K562 (cell line): ENCODE measurements around the gene TMEM170A. TPM values are rescaled to one million over a fixed set of nuclear protein-coding genes. Genes with fewer than 3 reads are reported as not detected.

Experiments
- ATAC-seq: fragments of 200-7000 bp; cut with Tn5 transposase; 3 replicates; pipeline ENCODE4 v1.9.1; 2020; ENCODE audit warnings: moderate library complexity
- BruUV-seq: library from RNA; stranded (reverse); fragments of 400-500 nt; replicated peaks from 2 replicates; lab custom pipeline; 2021; lab: Mats Ljungman, UMichigan
- CTCF ChIA-PET: fragments of 300-600 bp; formaldehyde crosslinking; extraction: SDS; loops from one replicate; lab custom pipeline; 2021; ENCODE audit warnings: low intra/inter-chr PET ratio; lab: Yijun Ruan, JAX
- POLR2A ChIA-PET: fragments of 300-600, 350-650 bp; sonication (Branson Sonifier 250); formaldehyde crosslinking; extraction: SDS; loops from one replicate; lab custom pipeline; 2021; ENCODE audit warnings: antibody characterized with exemption, inconsistent platforms; lab: Yijun Ruan, JAX
- DNase-seq, 4 experiments: peaks; one replicate each; pipeline versions ENCODE4 v3.0.0 to v3.0.0-alpha.2; 2011 to 2018; ENCODE audit warnings: low spot score in 3 of 4, mixed read lengths in 3 of 4; ENCODE audit errors: extremely low read depth in 1 of 4
- FAIRE-seq: peaks from 2 replicates; lab custom pipeline; 2011; peaks lifted over from hg19 to GRCh38; lab: Jason Lieb, UNC
- H2AFZ ChIP-seq: 2 replicates; pipeline ENCODE4 v1.6.0; 2011; ENCODE audit warnings: low read depth, low read length, control low read depth, inconsistent platforms
- H3K27ac ChIP-seq: fragments of 200-600 bp; 3 replicates; pipeline ENCODE4 v1.8.0; 2011; ENCODE audit warnings: low read depth, mild to moderate bottlenecking, control low read depth, inconsistent platforms, low read length, moderate library complexity, mixed read lengths; ENCODE audit errors: extremely low read depth
- H3K27me3 ChIP-seq, 2 experiments: fragments of 300-600 bp in 1 of 2; 2 replicates in 1 of 2; 3 replicates in 1 of 2; pipeline versions ENCODE4 v1.6.0 to v1.8.0; 2011; ENCODE audit warnings: inconsistent platforms in 2 of 2, low read length in 2 of 2, mild to moderate bottlenecking in 1 of 2, mixed read lengths in 1 of 2, moderate library complexity in 1 of 2; ENCODE audit not compliant: control insufficient read depth in 2 of 2, insufficient read depth in 2 of 2
- H3K36me3 ChIP-seq: fragments of 300-600 bp; 3 replicates; pipeline ENCODE4 v1.8.0; 2011; ENCODE audit warnings: mild to moderate bottlenecking, low read length, inconsistent platforms; ENCODE audit not compliant: control insufficient read depth, insufficient read depth
- H3K4me1 ChIP-seq, 2 experiments: fragments of 200-600 bp in 1 of 2; replicated peaks in 1 of 2; 2 replicates in 1 of 2; 3 replicates in 1 of 2; pipeline versions ENCODE4 v1.5.1 to v1.8.0; 2011; ENCODE audit warnings: inconsistent platforms in 2 of 2, low read length in 2 of 2, mild to moderate bottlenecking in 1 of 2, mixed read lengths in 1 of 2, moderate library complexity in 1 of 2; ENCODE audit not compliant: control insufficient read depth in 2 of 2, insufficient read depth in 2 of 2
- H3K4me2 ChIP-seq: 2 replicates; pipeline ENCODE4 v1.6.1; 2011; ENCODE audit warnings: low read length, control low read depth, inconsistent platforms, mixed read lengths; ENCODE audit not compliant: insufficient read depth
- H3K4me3 ChIP-seq: fragments of 200-600 bp; sonication (generic), shearing (Covaris generic); 2 replicates; pipeline ENCODE4 v1.5.1; 2016; ENCODE audit warnings: control low read depth, inconsistent platforms
- H3K79me2 ChIP-seq: fragments of 200-600 bp; 3 replicates; pipeline ENCODE4 v1.8.0; 2011; ENCODE audit warnings: low read length, inconsistent platforms; ENCODE audit not compliant: control insufficient read depth, insufficient read depth
- H3K9ac ChIP-seq, 2 experiments: 2 replicates each; pipeline versions ENCODE4 v1.6.0 to v1.6.1; 2011; ENCODE audit warnings: low read depth in 2 of 2, low read length in 2 of 2, control low read depth in 1 of 2, inconsistent platforms in 1 of 2, mild to moderate bottlenecking in 1 of 2, mixed read lengths in 1 of 2; ENCODE audit not compliant: insufficient read depth in 1 of 2
- H3K9me1 ChIP-seq: one replicate; pipeline ENCODE4 v1.6.0; 2011; ENCODE audit warnings: inconsistent platforms, mild to moderate bottlenecking, low read length, moderate library complexity; ENCODE audit not compliant: control insufficient read depth, insufficient read depth
- H3K9me3 ChIP-seq: replicated peaks from 2 replicates; pipeline ENCODE4 v1.5.1; 2011; ENCODE audit warnings: low read depth, low read length, inconsistent platforms; ENCODE audit not compliant: control insufficient read depth, insufficient read depth
- H4K20me1 ChIP-seq: replicated peaks from 2 replicates; pipeline ENCODE4 v1.6.1; 2011; ENCODE audit warnings: low read length, inconsistent platforms, mixed read lengths; ENCODE audit not compliant: control insufficient read depth, insufficient read depth
- MAFG ChIP-seq: fragments of 450-650 bp; conservative IDR thresholded peaks from 2 replicates; pipeline ENCODE4 v1.6.1; 2016; ENCODE audit warnings: missing genetic modification characterization, missing compliant biosample characterization
- STAT6 ChIP-seq: sonication (generic); formaldehyde crosslinking; IDR thresholded peaks from 2 replicates; pipeline ENCODE4 v1.8.1; 2023; ENCODE audit warnings: mild to moderate bottlenecking, missing genetic modification reagents
- THRAP3 ChIP-seq: fragments of 450-650 bp; IDR thresholded peaks from 2 replicates; pipeline ENCODE4 v1.6.1; 2016; ENCODE audit warnings: mild to moderate bottlenecking, inconsistent platforms, borderline replicate concordance
- WGBS: fragments of 100-300 bp; shearing (Covaris generic); methylation state at CpG from one replicate; pipeline ENCODE4 v1.1.6; 2016; ENCODE audit warnings: low coverage, mixed read lengths; ENCODE audit not compliant: insufficient coverage; ENCODE audit errors: missing lambda C conversion rate; 5-methylcytosine and 5-hydroxymethylcytosine counted together
- in situ Hi-C: fragments of 300-500 bp; cut with MboI; formaldehyde crosslinking; loops from 4 replicates; pipeline ENCODE4 v1.15.0; 2018; ENCODE audit warnings: inconsistent platforms, mixed read lengths
- intact Hi-C: fragments of 100-400 bp; cut with micrococcal nuclease; formaldehyde crosslinking; loops from 2 replicates; pipeline ENCODE4 v1.14.2; 2022
- polyA plus RNA-seq, 8 experiments: library from polyadenylated mRNA; depleted of rRNA in 4 of 8; stranded (reverse) in 5 of 8; unstranded in 3 of 8; fragments of >200 nt; fragmentation: Nextera tagmentation in 2 of 8; fragmentation: Illumina TruSeq in 1 of 8; extraction: Ambion mirVana in 2 of 8; extraction: Trizol in 1 of 8; gene quantifications; 2 replicates each; pipeline versions ENCODE4 v1.2.1 to v1.2.3, GENCODE V29; 2011 to 2014; ENCODE audit warnings: inconsistent platforms in 1 of 8, missing spikeins in 1 of 8
- total RNA-seq, 7 experiments: library from RNA; depleted of rRNA in 6 of 7; stranded (reverse); fragments of >200 nt in 6 of 7; fragmentation: Illumina TruSeq in 2 of 7; extraction: Trizol in 2 of 7; gene quantifications; 2 replicates each; pipeline versions ENCODE4 v1.2.1 to v1.2.3, GENCODE V29; 2011 to 2021; ENCODE audit warnings: low replicate concordance in 1 of 7

The TMEM170A gene
- total and polyA plus RNA-seq, 9 of the 15 experiments (the other 6 are each of a cell fraction or from before 2014, with no cell fraction given) = 6.1 to 30.2 (median 15.0) TPM

- no peaks in the 10 kb centered on the region for H3K9me3 ChIP-seq
- FAIRE-seq = no peak
- intact Hi-C loops (no loop called here), in situ Hi-C loops (no loop called here)
- TF ChIP-seq MAFG (tag) (no peak), THRAP3 (no peak), STAT6 (CRISPR knock-in tag) (no peak)
- no peak for ATAC-seq
- 50% methylated on average over 2 of the region's 2 CpGs for WGBS
- H3K4me3 ChIP-seq = no peak overlapping the region
- H3K27me3 ChIP-seq = no peaks in the 10 kb centered on the region
- no peaks in the 10 kb centered on the region for H4K20me1 ChIP-seq
- POLR2A ChIA-PET = no interaction called here
- BruUV-seq = no TSS peak
- no peak overlapping the region for H2AFZ ChIP-seq
- H3K27ac ChIP-seq = no peak overlapping the region
- H3K79me2 ChIP-seq = peaks cover 24% of the 10 kb centered on the region
- DNase-seq = no peak
- peaks cover 2% of the 10 kb centered on the region; the same call in 1 of the 3 replicates for H3K36me3 ChIP-seq
- peaks cover 3 to 9% of the 10 kb centered on the region in 2 experiments; a peak in 4 of 5 replicates for H3K4me1 ChIP-seq
- CTCF ChIA-PET = interaction anchor here (0.7 kb wide), 1 partner anchor 267 kb away, joined by 3 read pairs; no protein-coding TSS in a partner anchor
- H3K4me2 ChIP-seq = no peak overlapping the region
- H3K9me1 ChIP-seq = no peaks in the 10 kb centered on the region
- H3K9ac ChIP-seq = no peak overlapping the region
Observed at GRCh38 chr16:75466760-75467159, 2.3 kb upstream of the TMEM170A start.
